HepG2 (cell line): ENCODE results near the gene EYA3. TPM values are rescaled to one million over a fixed set of nuclear protein-coding genes. Genes with fewer than 3 reads are reported as not detected.

Source experiments
- ARNT ChIP-seq: fragments of 450-650 bp; IDR thresholded peaks from 2 replicates; pipeline ENCODE4 v1.6.1; 2017
- ATRX ChIP-seq: sonication (generic); formaldehyde crosslinking; IDR thresholded peaks from 2 replicates; pipeline ENCODE4 v1.4.0; 2020; ENCODE audit warnings: missing genetic modification reagents, borderline replicate concordance
- BATF2 ChIP-seq: sonication (generic); formaldehyde crosslinking; IDR thresholded peaks from 2 replicates; pipeline ENCODE4 v1.8.0; 2022; ENCODE audit warnings: mild to moderate bottlenecking, missing genetic modification reagents, moderate library complexity
- CREB3 ChIP-seq: sonication (generic); formaldehyde crosslinking; IDR thresholded peaks from 2 replicates; pipeline ENCODE4 v1.5.0; 2020; ENCODE audit warnings: missing genetic modification reagents
- DPF2 ChIP-seq: sonication (generic); formaldehyde crosslinking; IDR thresholded peaks from 2 replicates; pipeline ENCODE4 v1.4.0; 2020; ENCODE audit warnings: mild to moderate bottlenecking, low read depth, missing genetic modification reagents, borderline replicate concordance
- ETV6 ChIP-seq: sonication (generic); formaldehyde crosslinking; conservative IDR thresholded peaks from 2 replicates; pipeline ENCODE4 v1.4.0; 2020; ENCODE audit warnings: missing genetic modification reagents
- MED8 ChIP-seq: sonication (generic); formaldehyde crosslinking; IDR thresholded peaks from 2 replicates; pipeline ENCODE4 v1.8.1; 2023; ENCODE audit warnings: mild to moderate bottlenecking, missing genetic modification reagents; ENCODE audit not compliant: insufficient replicate concordance
- RELA ChIP-seq: sonication (generic); formaldehyde crosslinking; IDR thresholded peaks from 2 replicates; pipeline ENCODE4 v1.4.0; 2020; ENCODE audit warnings: missing genetic modification reagents
- REST ChIP-seq, 2 experiments: IDR thresholded peaks; 2 replicates each; pipeline ENCODE4 v1.6.1; 2011 to 2012; ENCODE audit warnings: low read length in 2 of 2, borderline replicate concordance in 1 of 2, low read depth in 1 of 2, mild to moderate bottlenecking in 1 of 2, moderate library complexity in 1 of 2
- SNAPC5 ChIP-seq: sonication (generic); formaldehyde crosslinking; IDR thresholded peaks from 2 replicates; pipeline ENCODE4 v1.8.1; 2023; ENCODE audit warnings: mild to moderate bottlenecking, missing genetic modification reagents, borderline replicate concordance
- SOX13 ChIP-seq, 3 experiments: fragments of 450-650 bp in 1 of 3; sonication (generic) in 1 of 3; formaldehyde crosslinking in 1 of 3; IDR thresholded peaks in 2 of 3; conservative IDR thresholded peaks in 1 of 3; 2 replicates each; pipeline versions ENCODE4 v1.5.0 to v1.6.1; 2016 to 2020; ENCODE audit warnings: antibody characterized with exemption in 1 of 3, mild to moderate bottlenecking in 1 of 3, missing compliant biosample characterization in 1 of 3, missing genetic modification reagents in 1 of 3, moderate library complexity in 1 of 3
- THAP9 ChIP-seq: sonication (generic); formaldehyde crosslinking; IDR thresholded peaks from 2 replicates; pipeline ENCODE4; 2020; ENCODE audit warnings: missing genetic modification reagents, mild to moderate bottlenecking, borderline replicate concordance
- ZNF251 ChIP-seq: sonication (generic); formaldehyde crosslinking; IDR thresholded peaks from 2 replicates; pipeline ENCODE4 v1.9.0; 2021; ENCODE audit warnings: mild to moderate bottlenecking, missing genetic modification reagents
- ZNF274 ChIP-seq: sonication (generic); formaldehyde crosslinking; IDR thresholded peaks from 2 replicates; pipeline ENCODE4 v1.5.1; 2020; ENCODE audit warnings: mild to moderate bottlenecking, missing genetic modification reagents
- ZNF713 ChIP-seq: sonication (generic); formaldehyde crosslinking; IDR thresholded peaks from 2 replicates; pipeline ENCODE4 v1.4.0; 2020; ENCODE audit warnings: mild to moderate bottlenecking, missing genetic modification reagents
- ZUFSP ChIP-seq: sonication (generic); formaldehyde crosslinking; IDR thresholded peaks from 2 replicates; pipeline ENCODE4 v1.9.0; 2021; ENCODE audit warnings: missing genetic modification reagents, mild to moderate bottlenecking, borderline replicate concordance
- polyA plus RNA-seq, 8 experiments: library from polyadenylated mRNA; depleted of rRNA in 3 of 8; stranded (reverse) in 7 of 8; unstranded in 1 of 8; fragments of >200 nt; fragmentation: Illumina TruSeq in 4 of 8; extraction: Trizol in 4 of 8; gene quantifications; 2 replicates each; pipeline versions ENCODE4 v1.2.1 to v1.2.3, GENCODE V29; 2011 to 2016; ENCODE audit warnings: low read depth in 4 of 8, missing spikeins in 1 of 8, mixed read lengths in 1 of 8; ENCODE audit not compliant: insufficient read depth in 1 of 8
- total RNA-seq, 5 experiments: library from RNA; depleted of rRNA; stranded (reverse); fragments of >200 nt; fragmentation: Illumina TruSeq; extraction: Trizol; gene quantifications; 2 replicates each; pipeline ENCODE4 v1.2.3, GENCODE V29; 2016; ENCODE audit warnings: low read depth in 1 of 5

Gene EYA3
- total and polyA plus RNA-seq, 2 of the 13 experiments (the other 11 are each of a cell fraction or from before 2014, with no cell fraction given) = 13.9 to 19.7 TPM

GRCh38 chr1:28088168-28088961 is at the start of gene EYA3 (continued):
- TF ChIP-seq REST (IDR thresholded peaks at IDR 0.05; ENCODE audit: borderline replicate concordance in 1 of 2, low read depth in 1 of 2, low read length in 2 of 2) (no peak; a peak in 1 of 4 replicates), ZNF713 (CRISPR knock-in tag) (no peak), THAP9 (CRISPR knock-in tag) (peak; percentile 94), ZNF274 (no peak), SNAPC5 (CRISPR knock-in tag) (0 out of 2 replicates have a peak, but pooled peaks have one; percentile 38), ZNF251 (CRISPR knock-in tag) (no peak), CREB3 (CRISPR knock-in tag) (no peak; the same call in 1 of the 2 replicates), RELA (CRISPR knock-in tag) (no peak), ZUFSP (CRISPR knock-in tag) (no peak), SOX13 (IDR thresholded peaks at IDR 0.05) (no peak), SOX13 (CRISPR knock-in tag; conservative IDR thresholded peaks at IDR 0.05 in 1 of 2, IDR thresholded peaks at IDR 0.05 in 1 of 2) (0 out of 4 replicates have a peak, but pooled peaks of 1 of the 2 experiments have one; percentile 4), MED8 (CRISPR knock-in tag) (no peak), DPF2 (CRISPR knock-in tag) (no peak), ATRX (CRISPR knock-in tag) (no peak), ETV6 (CRISPR knock-in tag) (no peak), ARNT (no peak), BATF2 (CRISPR knock-in tag) (no peak)
